ENCODE results near the gene STK25. TPM values are rescaled to one million over a fixed set of nuclear protein-coding genes. Genes with fewer than 3 reads are reported as not detected.

Gene STK25
- total and polyA plus RNA-seq, 5 donors from 2014 or later: 79.7 to 117 (median 93.1) TPM

DNA sequence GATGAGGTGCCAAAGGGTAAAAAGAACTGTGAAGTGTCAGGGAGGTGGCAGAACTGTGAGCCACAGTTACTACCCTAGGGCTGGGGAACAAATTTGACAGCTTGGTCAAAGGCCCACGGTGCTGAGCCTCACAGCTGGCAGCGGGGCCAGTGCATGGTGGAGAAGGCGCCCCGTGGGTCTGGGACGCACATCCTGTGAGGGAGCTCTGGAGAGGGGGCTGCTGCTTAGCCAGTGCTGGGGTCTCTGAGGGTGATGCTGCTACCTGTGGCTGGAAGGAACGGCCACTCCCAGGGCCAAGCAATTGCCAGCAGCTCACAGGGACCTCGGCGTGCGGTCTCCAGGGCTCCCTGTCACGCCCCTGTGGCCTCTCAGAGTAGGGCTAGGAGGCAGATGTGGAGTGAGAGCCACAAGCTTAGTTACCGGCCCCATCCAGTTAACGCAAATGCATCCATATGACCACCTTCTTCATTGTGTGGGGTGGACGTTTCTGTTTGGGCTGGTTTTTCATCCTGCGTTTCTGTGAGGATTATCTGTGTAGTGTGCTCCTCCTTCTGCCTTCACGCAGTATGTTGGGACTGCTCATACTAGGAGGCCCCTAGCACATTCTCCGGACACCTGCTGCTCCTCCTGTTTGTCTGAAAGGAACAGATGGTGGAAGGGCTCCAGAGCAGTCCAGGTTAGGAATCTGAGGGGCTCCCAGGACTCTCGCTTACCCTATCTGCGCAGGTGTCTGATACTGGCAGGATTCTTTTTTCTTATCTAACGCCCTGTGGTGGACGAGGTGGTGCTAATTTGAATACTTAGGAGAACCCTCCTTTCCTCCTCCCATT is 26.0 kb downstream of the STK25 start:
- ATAC-seq (ENCODE audit: low read depth in 2 of 2) (no peak), DNase-seq (no peak)
- Histone ChIP-seq H3K9me3 (ENCODE audit: control insufficient read depth in 2 of 2, low read length in 2 of 2) (no peaks in the 10 kb centered on the region), H3K4me3 (ENCODE audit: low read depth, low read length) (no peak overlapping the region), H3K36me3 (ENCODE audit: control insufficient read depth, insufficient read depth, low read length) (peaks cover 3% of the 10 kb centered on the region), H3K27ac (ENCODE audit: insufficient read depth, low read length, poor library complexity, severe bottlenecking) (no peak overlapping the region), H3K27me3 (ENCODE audit: control insufficient read depth, insufficient read depth, low read length) (no peaks in the 10 kb centered on the region), H3K4me1 (ENCODE audit: control insufficient read depth, insufficient read depth, low read length, poor library complexity, severe bottlenecking) (no peaks in the 10 kb centered on the region)
- Mint-ChIP-seq H3K4me3 (no peak overlapping the region), H3K27me3 (no peaks in the 10 kb centered on the region), H3K36me3 (no peaks in the 10 kb centered on the region), H3K27ac (no peak overlapping the region), H3K9me3 (no peaks in the 10 kb centered on the region), H3K4me1 (no peaks in the 10 kb centered on the region)

DNA sequence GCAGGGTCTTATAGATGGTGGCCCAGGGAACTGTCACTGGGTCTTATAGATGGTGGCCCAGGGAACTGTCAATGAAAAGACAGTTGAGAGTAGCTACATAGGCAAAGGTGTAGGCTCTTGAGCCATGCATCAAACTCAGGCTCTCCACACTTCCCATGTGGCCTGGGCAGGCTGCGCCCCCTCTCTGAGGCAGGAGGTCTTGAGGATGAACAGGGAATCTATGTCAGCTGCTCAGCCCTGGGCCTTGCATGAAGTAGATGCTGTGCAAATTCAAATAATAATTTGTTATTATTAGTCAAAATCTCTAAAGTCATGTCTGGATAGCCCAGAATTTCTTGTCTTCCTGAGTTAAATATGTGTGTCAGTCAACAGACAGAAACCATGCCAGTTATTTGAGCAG is 26.7 kb downstream of the STK25 start:
- H3K4me1 Mint-ChIP-seq: no peaks in the 10 kb centered on the region
- no peaks in the 10 kb centered on the region for H3K27me3 ChIP-seq (ENCODE audit: control insufficient read depth, insufficient read depth, low read length)
- no peak overlapping the region for H3K4me3 Mint-ChIP-seq
- no peak overlapping the region for H3K27ac Mint-ChIP-seq
- H3K36me3 Mint-ChIP-seq: no peaks in the 10 kb centered on the region
- DNase-seq (no peak), ATAC-seq (ENCODE audit: low read depth in 2 of 2) (no peak)
- no peaks in the 10 kb centered on the region for H3K27me3 Mint-ChIP-seq
- H3K4me1 ChIP-seq (ENCODE audit: control insufficient read depth, insufficient read depth, low read length, poor library complexity, severe bottlenecking): no peaks in the 10 kb centered on the region
- H3K4me3 ChIP-seq (ENCODE audit: low read depth, low read length): no peak overlapping the region
- no peaks in the 10 kb centered on the region for H3K9me3 ChIP-seq (ENCODE audit: control insufficient read depth in 2 of 2, low read length in 2 of 2)
- H3K9me3 Mint-ChIP-seq: no peaks in the 10 kb centered on the region
- peaks cover 3% of the 10 kb centered on the region for H3K36me3 ChIP-seq (ENCODE audit: control insufficient read depth, insufficient read depth, low read length)
- H3K27ac ChIP-seq (ENCODE audit: insufficient read depth, low read length, poor library complexity, severe bottlenecking): no peak overlapping the region

DNA sequence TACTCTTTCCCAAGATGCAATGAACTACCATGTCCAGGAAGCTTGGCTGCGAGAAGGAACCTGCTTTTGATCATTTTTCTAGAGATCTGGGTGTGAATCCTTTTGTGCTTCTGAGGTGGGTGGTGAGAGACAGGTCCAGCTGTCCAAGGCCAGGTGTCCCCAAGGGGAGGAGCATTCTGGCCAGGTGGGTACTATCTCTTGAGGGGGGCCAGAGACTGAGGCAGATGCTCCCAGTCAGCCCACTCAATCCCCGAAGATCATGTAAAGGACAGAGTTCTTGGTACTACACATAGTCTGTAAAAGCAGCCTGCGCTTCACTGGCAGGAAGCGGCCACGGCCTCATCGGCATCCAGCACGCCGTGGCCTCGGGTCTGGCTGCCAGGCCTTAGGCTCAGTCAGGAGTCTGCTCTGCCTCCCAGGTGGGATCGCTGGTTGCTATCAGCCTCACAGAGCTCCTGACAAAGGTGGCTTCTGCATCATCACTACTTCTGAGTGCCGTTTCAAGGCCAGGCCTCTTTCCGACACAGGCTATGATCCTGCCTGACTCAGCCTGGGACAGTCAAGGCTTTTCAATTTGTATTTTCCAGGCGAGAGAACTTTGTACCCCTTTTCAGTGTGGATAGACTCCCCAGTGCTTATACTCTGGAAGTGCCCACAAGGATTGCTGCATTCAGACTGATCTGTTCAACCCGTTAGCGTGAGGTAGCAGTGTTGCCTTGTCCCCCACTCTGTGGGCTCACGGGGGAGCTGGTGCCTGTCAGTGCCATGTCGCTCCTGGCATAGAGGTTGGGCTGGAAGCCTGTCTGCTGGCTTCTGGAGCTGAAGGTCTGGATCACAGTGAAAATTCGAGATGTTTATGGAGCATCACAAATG is 29.1 kb downstream of the STK25 start:
- no peak overlapping the region for H3K27ac Mint-ChIP-seq
- no peak for ATAC-seq (ENCODE audit: low read depth in 2 of 2)
- H3K36me3 Mint-ChIP-seq: no peaks in the 10 kb centered on the region
- no peaks in the 10 kb centered on the region for H3K27me3 ChIP-seq (ENCODE audit: control insufficient read depth, insufficient read depth, low read length)
- H3K27ac ChIP-seq (ENCODE audit: insufficient read depth, low read length, poor library complexity, severe bottlenecking): no peak overlapping the region
- no peaks in the 10 kb centered on the region for H3K27me3 Mint-ChIP-seq
- H3K9me3 ChIP-seq (ENCODE audit: control insufficient read depth in 2 of 2, low read length in 2 of 2): no peaks in the 10 kb centered on the region
- DNase-seq: no peak
- no peaks in the 10 kb centered on the region for H3K4me1 ChIP-seq (ENCODE audit: control insufficient read depth, insufficient read depth, low read length, poor library complexity, severe bottlenecking)
- H3K4me3 ChIP-seq (ENCODE audit: low read depth, low read length): no peak overlapping the region
- no peaks in the 10 kb centered on the region for H3K9me3 Mint-ChIP-seq
- peaks cover 3% of the 10 kb centered on the region for H3K36me3 ChIP-seq (ENCODE audit: control insufficient read depth, insufficient read depth, low read length)
- no peak overlapping the region for H3K4me3 Mint-ChIP-seq
- no peaks in the 10 kb centered on the region for H3K4me1 Mint-ChIP-seq

DNA sequence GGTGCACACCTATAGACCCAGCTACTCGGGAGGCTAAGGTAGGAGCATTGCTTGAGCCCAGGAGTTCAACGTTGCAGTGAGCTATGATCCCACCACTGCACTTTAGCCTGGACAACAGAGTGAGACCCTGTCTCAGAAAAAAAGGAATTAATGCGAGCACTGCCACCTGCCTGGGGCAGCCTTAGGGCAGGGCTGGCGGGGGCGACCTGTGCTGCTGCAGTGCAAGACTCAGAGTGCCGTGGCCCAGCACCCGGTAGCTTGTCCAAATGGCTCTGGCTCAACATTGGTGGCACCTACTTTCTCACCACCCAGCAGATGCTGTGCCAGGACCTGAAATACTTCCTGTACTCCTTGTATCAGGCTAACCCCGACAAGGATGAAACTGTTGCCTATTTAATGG is 30.2 kb downstream of the STK25 start:
- Mint-ChIP-seq H3K27ac (peak overlapping the region in 1 of 3 donors; percentile 11), H3K27me3 (no peaks in the 10 kb centered on the region), H3K4me1 (no peaks in the 10 kb centered on the region), H3K36me3 (no peaks in the 10 kb centered on the region), H3K4me3 (no peak overlapping the region), H3K9me3 (no peaks in the 10 kb centered on the region)
- Histone ChIP-seq H3K9me3 (ENCODE audit: control insufficient read depth in 2 of 2, low read length in 2 of 2) (no peaks in the 10 kb centered on the region), H3K4me3 (ENCODE audit: low read depth, low read length) (no peak overlapping the region), H3K27ac (ENCODE audit: insufficient read depth, low read length, poor library complexity, severe bottlenecking) (no peak overlapping the region), H3K4me1 (ENCODE audit: control insufficient read depth, insufficient read depth, low read length, poor library complexity, severe bottlenecking) (no peaks in the 10 kb centered on the region), H3K36me3 (ENCODE audit: control insufficient read depth, insufficient read depth, low read length) (peaks cover 3% of the 10 kb centered on the region), H3K27me3 (ENCODE audit: control insufficient read depth, insufficient read depth, low read length) (no peaks in the 10 kb centered on the region)
- no peak for DNase-seq
- ATAC-seq (ENCODE audit: low read depth in 2 of 2): no peak

DNA sequence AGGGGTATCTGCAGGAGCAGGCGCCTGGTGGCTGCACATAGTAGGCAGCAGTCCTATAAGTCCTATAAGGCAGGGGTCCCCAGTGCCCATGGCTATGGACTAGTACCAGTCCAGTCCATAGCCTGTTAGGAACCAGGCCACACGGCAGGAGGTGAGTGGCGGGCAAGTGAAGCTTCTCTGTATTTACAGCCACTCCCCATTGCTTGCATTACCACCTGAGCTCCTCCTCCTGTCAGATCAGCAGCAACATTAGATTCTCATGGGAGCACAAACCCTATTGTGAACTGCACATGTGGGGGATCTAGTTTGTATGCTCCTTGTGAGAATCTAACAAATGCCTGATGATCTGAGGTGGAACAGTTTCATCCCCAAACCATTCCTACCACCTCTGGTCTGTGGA is 33.1 kb downstream of the STK25 start:
- Mint-ChIP-seq H3K9me3 (no peaks in the 10 kb centered on the region), H3K36me3 (peaks cover 4% of the 10 kb centered on the region), H3K4me3 (no peak overlapping the region), H3K27me3 (no peaks in the 10 kb centered on the region), H3K4me1 (peaks cover 0 to 5% (median 1%) of the 10 kb centered on the region in 4 donors), H3K27ac (no peak overlapping the region)
- ATAC-seq (ENCODE audit: low read depth in 2 of 2) (no peak), DNase-seq (no peak)
- H3K27me3 ChIP-seq (ENCODE audit: control insufficient read depth, insufficient read depth, low read length): no peaks in the 10 kb centered on the region
- no peak overlapping the region for H3K4me3 ChIP-seq (ENCODE audit: low read depth, low read length)
- H3K36me3 ChIP-seq (ENCODE audit: control insufficient read depth, insufficient read depth, low read length): peaks cover 3% of the 10 kb centered on the region
- H3K4me1 ChIP-seq (ENCODE audit: control insufficient read depth, insufficient read depth, low read length, poor library complexity, severe bottlenecking): no peaks in the 10 kb centered on the region
- no peaks in the 10 kb centered on the region for H3K9me3 ChIP-seq (ENCODE audit: control insufficient read depth in 2 of 2, low read length in 2 of 2)
- no peak overlapping the region for H3K27ac ChIP-seq (ENCODE audit: insufficient read depth, low read length, poor library complexity, severe bottlenecking)

DNA sequence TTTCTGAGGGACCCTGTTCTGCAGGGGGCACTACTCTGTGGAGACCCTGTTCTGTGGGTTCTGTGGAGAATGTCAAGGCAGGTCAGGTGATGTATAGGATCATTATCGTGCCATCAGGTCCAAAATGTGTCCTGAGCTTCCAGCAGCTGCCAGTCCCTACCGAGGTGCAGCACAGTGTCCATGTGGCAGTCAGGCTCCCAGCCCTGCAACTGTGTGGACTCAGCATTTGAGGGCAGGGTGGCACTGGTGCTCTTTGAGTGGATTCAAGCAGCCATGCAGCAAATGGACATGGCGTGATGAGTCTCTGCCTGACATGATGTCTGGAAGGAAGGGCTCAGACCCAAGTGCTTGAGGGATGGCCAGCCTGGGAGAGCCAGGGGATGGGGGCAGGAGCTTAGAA is 35.0 kb downstream of the STK25 start:
- Histone ChIP-seq H3K27me3 (ENCODE audit: control insufficient read depth, insufficient read depth, low read length) (no peaks in the 10 kb centered on the region), H3K27ac (ENCODE audit: insufficient read depth, low read length, poor library complexity, severe bottlenecking) (no peak overlapping the region), H3K4me1 (ENCODE audit: control insufficient read depth, insufficient read depth, low read length, poor library complexity, severe bottlenecking) (no peaks in the 10 kb centered on the region), H3K9me3 (ENCODE audit: control insufficient read depth in 2 of 2, low read length in 2 of 2) (no peaks in the 10 kb centered on the region), H3K4me3 (ENCODE audit: low read depth, low read length) (no peak overlapping the region), H3K36me3 (ENCODE audit: control insufficient read depth, insufficient read depth, low read length) (no peaks in the 10 kb centered on the region)
- Mint-ChIP-seq H3K4me3 (no peak overlapping the region), H3K27ac (no peak overlapping the region), H3K27me3 (no peaks in the 10 kb centered on the region), H3K36me3 (peaks cover 4% of the 10 kb centered on the region), H3K4me1 (peaks cover 0 to 11% (median 3%) of the 10 kb centered on the region in 4 donors), H3K9me3 (no peaks in the 10 kb centered on the region)
- no peak for ATAC-seq (ENCODE audit: low read depth in 2 of 2)
- DNase-seq: no peak

DNA sequence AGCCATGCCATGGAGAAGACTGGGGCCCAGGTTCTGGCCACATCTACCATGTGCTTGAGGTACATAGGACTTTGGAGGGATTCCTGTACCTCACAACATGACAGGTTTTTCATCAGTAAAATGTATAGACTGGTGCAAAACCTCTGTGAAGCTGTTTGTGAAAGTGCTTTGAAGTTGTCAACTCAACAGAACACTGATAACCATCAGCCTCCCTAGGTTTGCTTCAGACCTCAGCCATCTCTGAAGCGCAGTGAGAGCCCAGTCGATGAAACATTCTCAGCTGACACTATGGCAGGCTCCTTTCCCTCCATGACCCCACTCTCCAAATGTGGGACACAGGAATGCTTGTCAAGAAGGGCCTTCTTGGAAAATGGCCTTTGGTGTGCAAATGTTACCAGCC is 38.6 kb downstream of the STK25 start:
- ATAC-seq (ENCODE audit: low read depth in 2 of 2): no peak
- Mint-ChIP-seq H3K4me1 (peaks cover 0 to 11% (median 3%) of the 10 kb centered on the region in 4 donors), H3K4me3 (no peak overlapping the region)

More for the DNA sequence above, 38.6 kb downstream of the STK25 start:
- Mint-ChIP-seq H3K27ac (peak overlapping the region in 1 of 3 donors; percentile 62), H3K27me3 (no peaks in the 10 kb centered on the region), H3K9me3 (no peaks in the 10 kb centered on the region), H3K36me3 (peaks cover 8% of the 10 kb centered on the region)
- Histone ChIP-seq H3K9me3 (ENCODE audit: control insufficient read depth in 2 of 2, low read length in 2 of 2) (no peaks in the 10 kb centered on the region), H3K4me1 (ENCODE audit: control insufficient read depth, insufficient read depth, low read length, poor library complexity, severe bottlenecking) (no peaks in the 10 kb centered on the region), H3K4me3 (ENCODE audit: low read depth, low read length) (no peak overlapping the region), H3K27ac (ENCODE audit: insufficient read depth, low read length, poor library complexity, severe bottlenecking) (no peak overlapping the region), H3K27me3 (ENCODE audit: control insufficient read depth, insufficient read depth, low read length) (no peaks in the 10 kb centered on the region), H3K36me3 (ENCODE audit: control insufficient read depth, insufficient read depth, low read length) (no peaks in the 10 kb centered on the region)
- peak in 2 of 3 donors; percentile 3 to 32 for DNase-seq

Data from CD4-positive, CD25-positive, alpha-beta regulatory T cell (primary cell).